K562 (cell line): ENCODE measurements around the gene RNF222. TPM values are rescaled to one million over a fixed set of nuclear protein-coding genes. Genes with fewer than 3 reads are reported as not detected.

Experiments
- ATAC-seq: fragments of 200-7000 bp; cut with Tn5 transposase; 3 replicates; pipeline ENCODE4 v1.9.1; 2020; ENCODE audit warnings: moderate library complexity
- BruUV-seq: library from RNA; stranded (reverse); fragments of 400-500 nt; replicated peaks from 2 replicates; lab custom pipeline; 2021; lab: Mats Ljungman, UMichigan
- CTCF ChIA-PET: fragments of 300-600 bp; formaldehyde crosslinking; extraction: SDS; loops from one replicate; lab custom pipeline; 2021; ENCODE audit warnings: low intra/inter-chr PET ratio; lab: Yijun Ruan, JAX
- POLR2A ChIA-PET: fragments of 300-600, 350-650 bp; sonication (Branson Sonifier 250); formaldehyde crosslinking; extraction: SDS; loops from one replicate; lab custom pipeline; 2021; ENCODE audit warnings: antibody characterized with exemption, inconsistent platforms; lab: Yijun Ruan, JAX
- DNase-seq, 4 experiments: peaks; one replicate each; pipeline versions ENCODE4 v3.0.0 to v3.0.0-alpha.2; 2011 to 2018; ENCODE audit warnings: low spot score in 3 of 4, mixed read lengths in 3 of 4; ENCODE audit errors: extremely low read depth in 1 of 4
- FAIRE-seq: peaks from 2 replicates; lab custom pipeline; 2011; peaks lifted over from hg19 to GRCh38; lab: Jason Lieb, UNC
- H2AFZ ChIP-seq: 2 replicates; pipeline ENCODE4 v1.6.0; 2011; ENCODE audit warnings: low read depth, low read length, control low read depth, inconsistent platforms
- H3K27ac ChIP-seq: fragments of 200-600 bp; 3 replicates; pipeline ENCODE4 v1.8.0; 2011; ENCODE audit warnings: low read depth, mild to moderate bottlenecking, control low read depth, inconsistent platforms, low read length, moderate library complexity, mixed read lengths; ENCODE audit errors: extremely low read depth
- H3K27me3 ChIP-seq, 2 experiments: fragments of 300-600 bp in 1 of 2; 2 replicates in 1 of 2; 3 replicates in 1 of 2; pipeline versions ENCODE4 v1.6.0 to v1.8.0; 2011; ENCODE audit warnings: inconsistent platforms in 2 of 2, low read length in 2 of 2, mild to moderate bottlenecking in 1 of 2, mixed read lengths in 1 of 2, moderate library complexity in 1 of 2; ENCODE audit not compliant: control insufficient read depth in 2 of 2, insufficient read depth in 2 of 2
- H3K36me3 ChIP-seq: fragments of 300-600 bp; 3 replicates; pipeline ENCODE4 v1.8.0; 2011; ENCODE audit warnings: mild to moderate bottlenecking, low read length, inconsistent platforms; ENCODE audit not compliant: control insufficient read depth, insufficient read depth
- H3K4me1 ChIP-seq, 2 experiments: fragments of 200-600 bp in 1 of 2; replicated peaks in 1 of 2; 2 replicates in 1 of 2; 3 replicates in 1 of 2; pipeline versions ENCODE4 v1.5.1 to v1.8.0; 2011; ENCODE audit warnings: inconsistent platforms in 2 of 2, low read length in 2 of 2, mild to moderate bottlenecking in 1 of 2, mixed read lengths in 1 of 2, moderate library complexity in 1 of 2; ENCODE audit not compliant: control insufficient read depth in 2 of 2, insufficient read depth in 2 of 2
- H3K4me2 ChIP-seq: 2 replicates; pipeline ENCODE4 v1.6.1; 2011; ENCODE audit warnings: low read length, control low read depth, inconsistent platforms, mixed read lengths; ENCODE audit not compliant: insufficient read depth
- H3K4me3 ChIP-seq: fragments of 200-600 bp; sonication (generic), shearing (Covaris generic); 2 replicates; pipeline ENCODE4 v1.5.1; 2016; ENCODE audit warnings: control low read depth, inconsistent platforms
- H3K79me2 ChIP-seq: fragments of 200-600 bp; 3 replicates; pipeline ENCODE4 v1.8.0; 2011; ENCODE audit warnings: low read length, inconsistent platforms; ENCODE audit not compliant: control insufficient read depth, insufficient read depth
- H3K9ac ChIP-seq, 2 experiments: 2 replicates each; pipeline versions ENCODE4 v1.6.0 to v1.6.1; 2011; ENCODE audit warnings: low read depth in 2 of 2, low read length in 2 of 2, control low read depth in 1 of 2, inconsistent platforms in 1 of 2, mild to moderate bottlenecking in 1 of 2, mixed read lengths in 1 of 2; ENCODE audit not compliant: insufficient read depth in 1 of 2
- H3K9me1 ChIP-seq: one replicate; pipeline ENCODE4 v1.6.0; 2011; ENCODE audit warnings: inconsistent platforms, mild to moderate bottlenecking, low read length, moderate library complexity; ENCODE audit not compliant: control insufficient read depth, insufficient read depth
- H3K9me3 ChIP-seq: replicated peaks from 2 replicates; pipeline ENCODE4 v1.5.1; 2011; ENCODE audit warnings: low read depth, low read length, inconsistent platforms; ENCODE audit not compliant: control insufficient read depth, insufficient read depth
- H4K20me1 ChIP-seq: replicated peaks from 2 replicates; pipeline ENCODE4 v1.6.1; 2011; ENCODE audit warnings: low read length, inconsistent platforms, mixed read lengths; ENCODE audit not compliant: control insufficient read depth, insufficient read depth
- CEBPG ChIP-seq, 3 experiments: fragments of 200-800 bp in 1 of 3; sonication (Bioruptor generic) in 1 of 3; sonication (generic) in 1 of 3; formaldehyde crosslinking in 1 of 3; IDR thresholded peaks in 2 of 3; conservative IDR thresholded peaks in 1 of 3; 2 replicates each; pipeline versions ENCODE4 v1.6.1 to v1.8.0; 2016 to 2022; ENCODE audit warnings: missing compliant biosample characterization in 2 of 3, missing genetic modification characterization in 2 of 3, mild to moderate bottlenecking in 1 of 3, missing genetic modification reagents in 1 of 3
- KAT2B ChIP-seq: IDR thresholded peaks from one replicate; pipeline ENCODE4 v1.6.1; 2012; ENCODE audit warnings: low read depth, mild to moderate bottlenecking, control low read depth, inconsistent platforms, low read length, moderate library complexity
- MBD2 ChIP-seq: sonication (generic); IDR thresholded peaks from 2 replicates; pipeline ENCODE4 v1.6.1; 2016; ENCODE audit warnings: low read depth, borderline replicate concordance
- POLR2A ChIP-seq: fragments of 450-650 bp; conservative IDR thresholded peaks from 2 replicates; pipeline ENCODE4 v1.6.1; 2016
- TEAD4 ChIP-seq, 2 experiments: sonication (generic) in 1 of 2; formaldehyde crosslinking in 1 of 2; IDR thresholded peaks; 2 replicates each; pipeline versions ENCODE4 v1.6.1 to v1.8.0; 2012 to 2022; ENCODE audit warnings: borderline replicate concordance in 1 of 2, inconsistent platforms in 1 of 2, low read length in 1 of 2, mild to moderate bottlenecking in 1 of 2, missing genetic modification reagents in 1 of 2
- WGBS: fragments of 100-300 bp; shearing (Covaris generic); methylation state at CpG from one replicate; pipeline ENCODE4 v1.1.6; 2016; ENCODE audit warnings: low coverage, mixed read lengths; ENCODE audit not compliant: insufficient coverage; ENCODE audit errors: missing lambda C conversion rate; 5-methylcytosine and 5-hydroxymethylcytosine counted together
- in situ Hi-C: fragments of 300-500 bp; cut with MboI; formaldehyde crosslinking; loops from 4 replicates; pipeline ENCODE4 v1.15.0; 2018; ENCODE audit warnings: inconsistent platforms, mixed read lengths
- intact Hi-C: fragments of 100-400 bp; cut with micrococcal nuclease; formaldehyde crosslinking; loops from 2 replicates; pipeline ENCODE4 v1.14.2; 2022
- polyA plus RNA-seq, 8 experiments: library from polyadenylated mRNA; depleted of rRNA in 4 of 8; stranded (reverse) in 5 of 8; unstranded in 3 of 8; fragments of >200 nt; fragmentation: Nextera tagmentation in 2 of 8; fragmentation: Illumina TruSeq in 1 of 8; extraction: Ambion mirVana in 2 of 8; extraction: Trizol in 1 of 8; gene quantifications; 2 replicates each; pipeline versions ENCODE4 v1.2.1 to v1.2.3, GENCODE V29; 2011 to 2014; ENCODE audit warnings: inconsistent platforms in 1 of 8, missing spikeins in 1 of 8
- total RNA-seq, 7 experiments: library from RNA; depleted of rRNA in 6 of 7; stranded (reverse); fragments of >200 nt in 6 of 7; fragmentation: Illumina TruSeq in 2 of 7; extraction: Trizol in 2 of 7; gene quantifications; 2 replicates each; pipeline versions ENCODE4 v1.2.1 to v1.2.3, GENCODE V29; 2011 to 2021; ENCODE audit warnings: low replicate concordance in 1 of 7
- TF ChIP-seq, protein P1 (sequence below): fragments of 200-600 bp; sonication (generic); IDR thresholded peaks from one replicate; pipeline ENCODE4 v1.6.1; 2012; ENCODE audit warnings: mild to moderate bottlenecking, low read depth, low read length, inconsistent platforms

The RNF222 gene
- total and polyA plus RNA-seq, 9 of the 15 experiments (the other 6 are each of a cell fraction or from before 2014, with no cell fraction given), result not detected

DNA sequence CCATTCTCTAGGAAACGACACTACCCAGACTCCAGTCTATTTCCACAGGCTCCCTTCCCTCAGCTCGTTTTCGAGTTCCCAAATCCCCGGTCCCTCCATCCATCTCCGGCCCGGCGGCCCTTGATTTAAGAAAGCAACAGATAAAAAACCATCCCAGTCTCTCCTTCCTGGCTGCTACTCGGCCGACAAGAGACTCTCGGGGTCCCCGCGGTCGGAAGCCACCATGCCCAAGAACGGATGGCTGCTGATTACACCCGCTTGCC is 14.8 kb downstream of the RNF222 start (continued):
- TF ChIP-seq MBD2 (0 out of 2 replicates have a peak, but pooled peaks have one; percentile 67), KAT2B (no peak)

DNA sequence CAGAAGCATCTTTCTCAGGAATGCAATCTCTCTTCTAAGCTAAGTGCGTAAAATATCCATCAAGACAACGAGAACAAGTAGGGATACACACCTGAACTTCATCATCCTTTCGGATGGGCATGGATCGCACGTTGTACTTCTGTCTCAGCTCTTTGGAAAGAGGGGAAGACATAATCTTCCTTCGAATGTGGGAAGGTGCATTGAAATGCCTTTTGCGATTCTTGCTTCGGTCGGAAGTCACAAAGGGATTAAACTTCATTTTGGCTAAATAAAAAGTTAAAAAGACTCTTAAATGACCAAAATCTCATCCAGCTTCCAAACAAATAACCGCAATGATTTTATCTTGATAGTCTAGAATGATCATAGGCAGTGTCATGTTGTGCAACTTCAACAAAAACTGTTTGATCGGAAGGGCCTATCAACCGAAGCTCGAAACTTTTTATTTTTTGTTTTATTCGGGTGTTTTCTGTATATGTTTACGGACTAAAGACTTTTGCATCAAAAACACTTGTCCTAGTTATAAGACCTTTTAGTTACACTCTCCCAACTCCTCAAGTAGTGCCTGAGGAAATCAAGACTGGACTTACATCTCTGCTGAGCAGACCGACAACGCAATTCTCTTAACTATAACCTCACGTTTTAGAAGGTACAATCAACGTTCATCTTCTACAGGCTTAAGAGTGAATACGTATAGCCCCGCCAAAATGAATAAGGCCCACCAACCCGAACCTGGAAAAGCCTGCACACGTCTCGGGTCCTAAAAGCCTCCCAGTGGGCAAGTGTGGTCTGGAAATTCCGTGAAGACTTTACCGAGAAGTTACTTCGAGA is 15.4 kb downstream of the RNF222 start:
- BruUV-seq, result TSS peak; percentile 57
- POLR2A ChIA-PET, result interaction anchor here (0.6 to 1.5 kb wide), 10 partner anchors 22 to 1379 kb away, joined by 3 to 7 read pairs (median 3); no protein-coding TSS in a partner anchor
- Histone ChIP-seq H3K9me3 (no peaks in the 10 kb centered on the region), H3K9ac (peak overlapping the region; percentile 82 to 94), H3K27ac (peak overlapping the region; percentile 71), H3K36me3 (peaks cover 53% of the 10 kb centered on the region), H3K27me3 (no peaks in the 10 kb centered on the region), H3K4me3 (peak overlapping the region; percentile 53), H2AFZ (no peak overlapping the region), H4K20me1 (peaks cover 14% of the 10 kb centered on the region; the same call in 1 of the 2 replicates), H3K9me1 (no peaks in the 10 kb centered on the region), H3K4me2 (peak overlapping the region; percentile 85), H3K4me1 (peaks cover 33% of the 10 kb centered on the region in 2 experiments), H3K79me2 (peaks cover 54% of the 10 kb centered on the region)
- peak in 3 of 4 experiments; percentile 20 to 23 (median 23) for DNase-seq
- in situ Hi-C loops (loop anchor here (25.0 kb wide), 1 partner anchor 1155 kb away; no protein-coding TSS in a partner anchor), intact Hi-C loops (loop anchor here (5.0 to 10.0 kb wide), 2 partner anchors 45 to 157 kb away; partner anchors contain the start of gene ODF4)
- WGBS, result under 1% methylated on average over 26 of the region's 27 CpGs
- CTCF ChIA-PET, result interaction anchor here (0.9 to 1.2 kb wide), 2 partner anchors 363 to 364 kb away, joined by 3 to 4 read pairs; no protein-coding TSS in a partner anchor
- no peak for ATAC-seq
- no peak for FAIRE-seq
- no peak for TF ChIP-seq CEBPG (CRISPR knock-in tag; IDR thresholded peaks at IDR 0.05)
- TF ChIP-seq CEBPG (tag; conservative IDR thresholded peaks at IDR 0.05 in 1 of 2, IDR thresholded peaks at IDR 0.05 in 1 of 2), result peak in 1 of 2 experiments; percentile 60; a peak in 1 of 4 replicates
- TF ChIP-seq POLR2A, result 0 out of 2 replicates have a peak, but pooled peaks have one; percentile 24
- TF ChIP-seq TEAD4 (IDR thresholded peaks at IDR 0.05; ENCODE audit: low read length), result no peak
- no peak for TF ChIP-seq TEAD4 (CRISPR knock-in tag; IDR thresholded peaks at IDR 0.05; ENCODE audit: borderline replicate concordance)
- TF ChIP-seq, protein P1, sequence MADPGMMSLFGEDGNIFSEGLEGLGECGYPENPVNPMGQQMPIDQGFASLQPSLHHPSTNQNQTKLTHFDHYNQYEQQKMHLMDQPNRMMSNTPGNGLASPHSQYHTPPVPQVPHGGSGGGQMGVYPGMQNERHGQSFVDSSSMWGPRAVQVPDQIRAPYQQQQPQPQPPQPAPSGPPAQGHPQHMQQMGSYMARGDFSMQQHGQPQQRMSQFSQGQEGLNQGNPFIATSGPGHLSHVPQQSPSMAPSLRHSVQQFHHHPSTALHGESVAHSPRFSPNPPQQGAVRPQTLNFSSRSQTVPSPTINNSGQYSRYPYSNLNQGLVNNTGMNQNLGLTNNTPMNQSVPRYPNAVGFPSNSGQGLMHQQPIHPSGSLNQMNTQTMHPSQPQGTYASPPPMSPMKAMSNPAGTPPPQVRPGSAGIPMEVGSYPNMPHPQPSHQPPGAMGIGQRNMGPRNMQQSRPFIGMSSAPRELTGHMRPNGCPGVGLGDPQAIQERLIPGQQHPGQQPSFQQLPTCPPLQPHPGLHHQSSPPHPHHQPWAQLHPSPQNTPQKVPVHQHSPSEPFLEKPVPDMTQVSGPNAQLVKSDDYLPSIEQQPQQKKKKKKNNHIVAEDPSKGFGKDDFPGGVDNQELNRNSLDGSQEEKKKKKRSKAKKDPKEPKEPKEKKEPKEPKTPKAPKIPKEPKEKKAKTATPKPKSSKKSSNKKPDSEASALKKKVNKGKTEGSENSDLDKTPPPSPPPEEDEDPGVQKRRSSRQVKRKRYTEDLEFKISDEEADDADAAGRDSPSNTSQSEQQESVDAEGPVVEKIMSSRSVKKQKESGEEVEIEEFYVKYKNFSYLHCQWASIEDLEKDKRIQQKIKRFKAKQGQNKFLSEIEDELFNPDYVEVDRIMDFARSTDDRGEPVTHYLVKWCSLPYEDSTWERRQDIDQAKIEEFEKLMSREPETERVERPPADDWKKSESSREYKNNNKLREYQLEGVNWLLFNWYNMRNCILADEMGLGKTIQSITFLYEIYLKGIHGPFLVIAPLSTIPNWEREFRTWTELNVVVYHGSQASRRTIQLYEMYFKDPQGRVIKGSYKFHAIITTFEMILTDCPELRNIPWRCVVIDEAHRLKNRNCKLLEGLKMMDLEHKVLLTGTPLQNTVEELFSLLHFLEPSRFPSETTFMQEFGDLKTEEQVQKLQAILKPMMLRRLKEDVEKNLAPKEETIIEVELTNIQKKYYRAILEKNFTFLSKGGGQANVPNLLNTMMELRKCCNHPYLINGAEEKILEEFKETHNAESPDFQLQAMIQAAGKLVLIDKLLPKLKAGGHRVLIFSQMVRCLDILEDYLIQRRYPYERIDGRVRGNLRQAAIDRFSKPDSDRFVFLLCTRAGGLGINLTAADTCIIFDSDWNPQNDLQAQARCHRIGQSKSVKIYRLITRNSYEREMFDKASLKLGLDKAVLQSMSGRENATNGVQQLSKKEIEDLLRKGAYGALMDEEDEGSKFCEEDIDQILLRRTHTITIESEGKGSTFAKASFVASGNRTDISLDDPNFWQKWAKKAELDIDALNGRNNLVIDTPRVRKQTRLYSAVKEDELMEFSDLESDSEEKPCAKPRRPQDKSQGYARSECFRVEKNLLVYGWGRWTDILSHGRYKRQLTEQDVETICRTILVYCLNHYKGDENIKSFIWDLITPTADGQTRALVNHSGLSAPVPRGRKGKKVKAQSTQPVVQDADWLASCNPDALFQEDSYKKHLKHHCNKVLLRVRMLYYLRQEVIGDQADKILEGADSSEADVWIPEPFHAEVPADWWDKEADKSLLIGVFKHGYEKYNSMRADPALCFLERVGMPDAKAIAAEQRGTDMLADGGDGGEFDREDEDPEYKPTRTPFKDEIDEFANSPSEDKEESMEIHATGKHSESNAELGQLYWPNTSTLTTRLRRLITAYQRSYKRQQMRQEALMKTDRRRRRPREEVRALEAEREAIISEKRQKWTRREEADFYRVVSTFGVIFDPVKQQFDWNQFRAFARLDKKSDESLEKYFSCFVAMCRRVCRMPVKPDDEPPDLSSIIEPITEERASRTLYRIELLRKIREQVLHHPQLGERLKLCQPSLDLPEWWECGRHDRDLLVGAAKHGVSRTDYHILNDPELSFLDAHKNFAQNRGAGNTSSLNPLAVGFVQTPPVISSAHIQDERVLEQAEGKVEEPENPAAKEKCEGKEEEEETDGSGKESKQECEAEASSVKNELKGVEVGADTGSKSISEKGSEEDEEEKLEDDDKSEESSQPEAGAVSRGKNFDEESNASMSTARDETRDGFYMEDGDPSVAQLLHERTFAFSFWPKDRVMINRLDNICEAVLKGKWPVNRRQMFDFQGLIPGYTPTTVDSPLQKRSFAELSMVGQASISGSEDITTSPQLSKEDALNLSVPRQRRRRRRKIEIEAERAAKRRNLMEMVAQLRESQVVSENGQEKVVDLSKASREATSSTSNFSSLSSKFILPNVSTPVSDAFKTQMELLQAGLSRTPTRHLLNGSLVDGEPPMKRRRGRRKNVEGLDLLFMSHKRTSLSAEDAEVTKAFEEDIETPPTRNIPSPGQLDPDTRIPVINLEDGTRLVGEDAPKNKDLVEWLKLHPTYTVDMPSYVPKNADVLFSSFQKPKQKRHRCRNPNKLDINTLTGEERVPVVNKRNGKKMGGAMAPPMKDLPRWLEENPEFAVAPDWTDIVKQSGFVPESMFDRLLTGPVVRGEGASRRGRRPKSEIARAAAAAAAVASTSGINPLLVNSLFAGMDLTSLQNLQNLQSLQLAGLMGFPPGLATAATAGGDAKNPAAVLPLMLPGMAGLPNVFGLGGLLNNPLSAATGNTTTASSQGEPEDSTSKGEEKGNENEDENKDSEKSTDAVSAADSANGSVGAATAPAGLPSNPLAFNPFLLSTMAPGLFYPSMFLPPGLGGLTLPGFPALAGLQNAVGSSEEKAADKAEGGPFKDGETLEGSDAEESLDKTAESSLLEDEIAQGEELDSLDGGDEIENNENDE, result no peak
